Astrocyte (in vitro differentiated cells and primary cell): ENCODE results near the gene CACNA1E. TPM values are rescaled to one million over a fixed set of nuclear protein-coding genes. Genes with fewer than 3 reads are reported as not detected.

Experiments
- DNase-seq: peaks from one replicate; pipeline ENCODE4 v3.0.0-alpha.2; 2010; ENCODE audit warnings: low read depth
- FAIRE-seq: peaks from 2 replicates; lab custom pipeline; 2011; peaks lifted over from hg19 to GRCh38; lab: Jason Lieb, UNC
- H2AFZ ChIP-seq: 2 replicates; pipeline ENCODE4 v1.6.0; 2012; ENCODE audit warnings: low read depth, low read length, inconsistent platforms
- H3K27ac ChIP-seq: 2 replicates; pipeline ENCODE4 v1.5.1; 2011; ENCODE audit warnings: low read depth, low read length, inconsistent platforms
- H3K27me3 ChIP-seq: 2 replicates; pipeline ENCODE4 v1.6.0; 2011; ENCODE audit warnings: low read length, inconsistent platforms; ENCODE audit not compliant: insufficient read depth
- H3K36me3 ChIP-seq: 2 replicates; pipeline ENCODE4 v1.5.1; 2011; ENCODE audit warnings: low read length, inconsistent platforms; ENCODE audit not compliant: insufficient read depth
- H3K4me1 ChIP-seq: 2 replicates; pipeline ENCODE4 v1.5.1; 2011; ENCODE audit warnings: low read length, inconsistent platforms; ENCODE audit not compliant: insufficient read depth
- H3K4me2 ChIP-seq: 2 replicates; pipeline ENCODE4 v1.6.0; 2012; ENCODE audit warnings: low read length, inconsistent platforms
- H3K4me3 ChIP-seq: 2 replicates; pipeline ENCODE4 v1.5.1; 2011; ENCODE audit warnings: low read depth, mild to moderate bottlenecking, low read length, inconsistent platforms; ENCODE audit not compliant: insufficient read depth
- H3K79me2 ChIP-seq: 2 replicates; pipeline ENCODE4 v1.6.0; 2012; ENCODE audit warnings: mild to moderate bottlenecking, low read length, inconsistent platforms; ENCODE audit not compliant: insufficient read depth
- H3K9ac ChIP-seq: 2 replicates; pipeline ENCODE4 v1.6.0; 2012; ENCODE audit warnings: mild to moderate bottlenecking, low read length, inconsistent platforms
- H3K9me3 ChIP-seq: 2 replicates; pipeline ENCODE4 v1.5.1; 2012; ENCODE audit warnings: low read depth, mild to moderate bottlenecking, low read length, inconsistent platforms; ENCODE audit not compliant: insufficient read depth
- H4K20me1 ChIP-seq: 2 replicates; pipeline ENCODE4 v1.6.0; 2012; ENCODE audit warnings: low read length, inconsistent platforms; ENCODE audit not compliant: insufficient read depth
- H3K27ac Mint-ChIP-seq: one replicate; pipeline ENCODE4 v1.8.0; 2021; ENCODE audit warnings: mild to moderate bottlenecking, mixed read lengths; ENCODE audit not compliant: unreplicated experiment
- H3K27me3 Mint-ChIP-seq: one replicate; pipeline ENCODE4 v1.8.0; 2021; ENCODE audit warnings: low read depth, mixed read lengths; ENCODE audit not compliant: unreplicated experiment
- H3K36me3 Mint-ChIP-seq: one replicate; pipeline ENCODE4 v1.8.0; 2021; ENCODE audit warnings: low read depth, mixed read lengths; ENCODE audit not compliant: unreplicated experiment
- H3K4me1 Mint-ChIP-seq: one replicate; pipeline ENCODE4 v1.8.0; 2021; ENCODE audit warnings: low read depth, mixed read lengths; ENCODE audit not compliant: unreplicated experiment
- H3K4me3 Mint-ChIP-seq: one replicate; pipeline ENCODE4 v1.8.0; 2021; ENCODE audit warnings: mild to moderate bottlenecking, moderate library complexity, mixed read lengths; ENCODE audit not compliant: unreplicated experiment
- H3K9me3 Mint-ChIP-seq: one replicate; pipeline ENCODE4 v1.8.0; 2021; ENCODE audit warnings: mild to moderate bottlenecking, mixed read lengths; ENCODE audit not compliant: unreplicated experiment
- EZH2 ChIP-seq: IDR thresholded peaks from 2 replicates; pipeline ENCODE4 v1.6.1; 2012; ENCODE audit warnings: mild to moderate bottlenecking, low read length, inconsistent platforms; ENCODE audit not compliant: insufficient read depth
- total RNA-seq: library from RNA; stranded (reverse); gene quantifications from 2 replicates; pipeline ENCODE4 v1.2.1, GENCODE V29; 2021
- TF ChIP-seq, protein P1 (sequence below): IDR thresholded peaks from 2 replicates; pipeline ENCODE4 v1.5.1; 2011; ENCODE audit warnings: low read depth, mild to moderate bottlenecking, inconsistent platforms, low read length, moderate library complexity; ENCODE audit not compliant: insufficient read depth

The CACNA1E gene
- total RNA-seq, 1 donor from 2014 or later: 0.07 TPM

DNA sequence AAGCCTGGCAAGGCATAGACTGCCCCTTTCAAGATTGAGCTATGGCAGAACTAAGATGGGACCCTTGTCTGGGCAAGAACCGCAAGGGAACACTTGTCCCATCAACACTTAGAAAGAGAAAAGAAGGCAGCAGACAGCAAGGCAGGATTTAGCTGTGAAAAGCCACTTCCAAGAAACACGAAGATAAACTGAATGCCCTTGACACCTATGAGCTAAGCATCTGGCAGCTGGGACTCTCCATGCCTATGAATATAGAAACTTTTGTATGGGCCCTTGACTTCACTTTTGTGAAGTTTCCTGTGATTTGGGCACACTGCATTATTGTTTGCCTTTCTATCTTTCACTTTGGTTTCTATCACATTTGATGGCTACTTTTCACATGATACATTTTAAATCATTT lies 24.9 kb upstream of the CACNA1E start:
- Histone ChIP-seq H3K79me2 (no peaks in the 10 kb centered on the region), H3K27ac (no peak overlapping the region), H3K9ac (no peak overlapping the region), H3K27me3 (no peaks in the 10 kb centered on the region), H3K4me3 (no peak overlapping the region), H3K9me3 (no peaks in the 10 kb centered on the region), H3K36me3 (no peaks in the 10 kb centered on the region), H3K4me2 (no peak overlapping the region), H4K20me1 (no peaks in the 10 kb centered on the region), H3K4me1 (no peaks in the 10 kb centered on the region), H2AFZ (no peak overlapping the region)
- DNase-seq: no peak
- no peak overlapping the region for H3K27ac Mint-ChIP-seq
- FAIRE-seq: no peak
- no peaks in the 10 kb centered on the region for H3K4me1 Mint-ChIP-seq
- H3K36me3 Mint-ChIP-seq: no peaks in the 10 kb centered on the region
- no peak overlapping the region for H3K4me3 Mint-ChIP-seq
- H3K27me3 Mint-ChIP-seq: peaks cover 8% of the 10 kb centered on the region
- TF ChIP-seq, protein P1, sequence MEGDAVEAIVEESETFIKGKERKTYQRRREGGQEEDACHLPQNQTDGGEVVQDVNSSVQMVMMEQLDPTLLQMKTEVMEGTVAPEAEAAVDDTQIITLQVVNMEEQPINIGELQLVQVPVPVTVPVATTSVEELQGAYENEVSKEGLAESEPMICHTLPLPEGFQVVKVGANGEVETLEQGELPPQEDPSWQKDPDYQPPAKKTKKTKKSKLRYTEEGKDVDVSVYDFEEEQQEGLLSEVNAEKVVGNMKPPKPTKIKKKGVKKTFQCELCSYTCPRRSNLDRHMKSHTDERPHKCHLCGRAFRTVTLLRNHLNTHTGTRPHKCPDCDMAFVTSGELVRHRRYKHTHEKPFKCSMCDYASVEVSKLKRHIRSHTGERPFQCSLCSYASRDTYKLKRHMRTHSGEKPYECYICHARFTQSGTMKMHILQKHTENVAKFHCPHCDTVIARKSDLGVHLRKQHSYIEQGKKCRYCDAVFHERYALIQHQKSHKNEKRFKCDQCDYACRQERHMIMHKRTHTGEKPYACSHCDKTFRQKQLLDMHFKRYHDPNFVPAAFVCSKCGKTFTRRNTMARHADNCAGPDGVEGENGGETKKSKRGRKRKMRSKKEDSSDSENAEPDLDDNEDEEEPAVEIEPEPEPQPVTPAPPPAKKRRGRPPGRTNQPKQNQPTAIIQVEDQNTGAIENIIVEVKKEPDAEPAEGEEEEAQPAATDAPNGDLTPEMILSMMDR: no peak
- peaks cover 2% of the 10 kb centered on the region for H3K9me3 Mint-ChIP-seq

DNA sequence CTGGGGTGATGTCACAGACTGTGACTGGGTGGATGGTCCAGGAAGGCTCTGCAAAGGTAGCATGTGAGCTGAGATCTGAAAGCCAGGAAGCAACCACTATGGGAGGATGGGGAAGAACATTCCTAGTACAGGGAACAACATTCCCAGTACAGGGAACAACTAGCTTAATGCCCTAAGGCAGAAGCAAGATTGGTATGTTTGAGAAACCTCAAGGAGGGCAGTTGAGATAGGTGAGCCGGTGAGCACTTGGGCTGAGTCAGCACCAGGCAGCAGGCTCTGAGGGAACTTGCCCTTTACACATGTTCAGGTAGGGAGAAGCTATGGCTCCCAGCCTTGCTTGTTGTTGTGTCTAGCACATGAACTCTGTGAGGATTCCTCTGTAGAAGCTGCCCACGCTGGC lies 24.2 kb upstream of the CACNA1E start:
- Histone ChIP-seq H3K4me1 (no peaks in the 10 kb centered on the region), H3K9ac (no peak overlapping the region), H3K27me3 (no peaks in the 10 kb centered on the region), H3K9me3 (no peaks in the 10 kb centered on the region), H3K4me3 (no peak overlapping the region), H3K4me2 (no peak overlapping the region), H2AFZ (no peak overlapping the region), H3K79me2 (no peaks in the 10 kb centered on the region), H3K27ac (no peak overlapping the region), H3K36me3 (no peaks in the 10 kb centered on the region), H4K20me1 (no peaks in the 10 kb centered on the region)
- Mint-ChIP-seq H3K36me3 (no peaks in the 10 kb centered on the region), H3K27ac (no peak overlapping the region), H3K9me3 (peaks cover 2% of the 10 kb centered on the region), H3K4me3 (no peak overlapping the region), H3K27me3 (peaks cover 8% of the 10 kb centered on the region), H3K4me1 (no peaks in the 10 kb centered on the region)
- TF ChIP-seq, protein P1: no peak
- TF ChIP-seq EZH2: no peak
- DNase-seq: no peak
- no peak for FAIRE-seq

DNA sequence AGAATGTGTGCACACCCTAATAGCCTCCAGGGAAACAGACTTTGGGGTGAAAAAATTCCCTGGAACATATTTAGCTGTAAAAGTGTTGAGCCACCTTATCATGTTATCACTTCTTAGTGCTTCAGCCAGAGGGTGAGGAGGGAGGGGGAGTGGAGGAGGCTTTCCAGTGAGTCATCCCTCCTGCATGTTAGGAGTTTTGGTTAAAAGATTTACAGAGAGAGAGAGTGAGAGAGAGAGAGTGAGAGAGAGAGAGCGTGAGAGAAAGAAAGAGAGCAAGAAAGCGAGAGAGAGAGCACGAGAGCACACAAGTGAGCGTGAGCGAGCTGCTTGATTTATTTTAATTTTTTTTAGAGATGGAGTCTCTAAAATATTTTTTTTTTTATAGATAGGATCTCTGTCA lies 13.5 kb upstream of the CACNA1E start:
- Histone ChIP-seq H3K27me3 (no peaks in the 10 kb centered on the region), H3K4me3 (no peak overlapping the region), H3K27ac (no peak overlapping the region), H3K4me2 (no peak overlapping the region), H4K20me1 (no peaks in the 10 kb centered on the region), H2AFZ (no peak overlapping the region), H3K4me1 (no peaks in the 10 kb centered on the region), H3K79me2 (no peaks in the 10 kb centered on the region), H3K9ac (no peak overlapping the region), H3K36me3 (no peaks in the 10 kb centered on the region), H3K9me3 (no peaks in the 10 kb centered on the region)
- H3K27me3 Mint-ChIP-seq: no peaks in the 10 kb centered on the region
- DNase-seq: peak; percentile 88
- no peaks in the 10 kb centered on the region for H3K36me3 Mint-ChIP-seq
- TF ChIP-seq, protein P1: no peak
- no peak for TF ChIP-seq EZH2
- peaks cover 15% of the 10 kb centered on the region for H3K4me1 Mint-ChIP-seq
- no peaks in the 10 kb centered on the region for H3K9me3 Mint-ChIP-seq
- H3K27ac Mint-ChIP-seq: no peak overlapping the region
- FAIRE-seq: no peak
- no peak overlapping the region for H3K4me3 Mint-ChIP-seq
